Muscle layer of colon (tissue), 2 donors: ENCODE results near the gene AJAP1.

ENCODE experiments used
- H3K27ac ChIP-seq: one replicate; pipeline ENCODE4 v1.7.0; 2013; ENCODE audit warnings: low read depth, mild to moderate bottlenecking, low read length, moderate library complexity
- H3K27me3 ChIP-seq, 2 donors: one replicate each; pipeline ENCODE4 v1.7.0; 2013; ENCODE audit warnings: low read length in 2 of 2, mild to moderate bottlenecking in 2 of 2; ENCODE audit not compliant: insufficient read depth in 2 of 2, control insufficient read depth in 1 of 2
- H3K36me3 ChIP-seq: one replicate; pipeline ENCODE4 v1.7.0; 2013; ENCODE audit warnings: mild to moderate bottlenecking, low read length; ENCODE audit not compliant: insufficient read depth
- H3K4me1 ChIP-seq: one replicate; pipeline ENCODE4 v1.7.0; 2013; ENCODE audit warnings: mild to moderate bottlenecking, low read length; ENCODE audit not compliant: insufficient read depth
- H3K4me3 ChIP-seq, 2 donors: one replicate each; pipeline ENCODE4 v1.7.0; 2013; ENCODE audit warnings: low read length in 2 of 2, low read depth in 1 of 2, mild to moderate bottlenecking in 1 of 2, moderate library complexity in 1 of 2
- H3K9ac ChIP-seq: one replicate; pipeline ENCODE4 v1.7.0; 2013; ENCODE audit warnings: low read length
- H3K9me3 ChIP-seq: one replicate; pipeline ENCODE4 v1.7.0; 2013; ENCODE audit warnings: mild to moderate bottlenecking, low read length
- donor health status: abdominal sarcoma.
- donor health status: Adenocarcinoma of cecum.

Gene AJAP1

GRCh38 chr1:4836574-4836973, 182.2 kb downstream of the AJAP1 start:
- Histone ChIP-seq H3K9ac (no peak overlapping the region), H3K4me3 (no peak overlapping the region), H3K4me1 (no peaks in the 10 kb centered on the region), H3K9me3 (no peaks in the 10 kb centered on the region), H3K27ac (no peak overlapping the region), H3K36me3 (no peaks in the 10 kb centered on the region), H3K27me3 (no peaks in the 10 kb centered on the region)

- Histone ChIP-seq H3K27me3 (no peaks in the 10 kb centered on the region), H3K36me3 (no peaks in the 10 kb centered on the region), H3K4me1 (no peaks in the 10 kb centered on the region), H3K9me3 (no peaks in the 10 kb centered on the region), H3K9ac (no peak overlapping the region), H3K27ac (no peak overlapping the region), H3K4me3 (no peak overlapping the region)
These were observed 182.7 kb downstream of the AJAP1 start for GRCh38 chr1:4837031-4837600.

GRCh38 chr1:4837752-4838151, 183.3 kb downstream of the AJAP1 start:
- no peaks in the 10 kb centered on the region for H3K4me1 ChIP-seq
- H3K27ac ChIP-seq: no peak overlapping the region
- no peak overlapping the region for H3K4me3 ChIP-seq
- no peaks in the 10 kb centered on the region for H3K36me3 ChIP-seq
- no peaks in the 10 kb centered on the region for H3K27me3 ChIP-seq
- H3K9ac ChIP-seq: no peak overlapping the region
- no peaks in the 10 kb centered on the region for H3K9me3 ChIP-seq

GRCh38 chr1:4838231-4838630, 183.8 kb downstream of the AJAP1 start:
- Histone ChIP-seq H3K9ac (no peak overlapping the region), H3K27me3 (no peaks in the 10 kb centered on the region), H3K4me3 (no peak overlapping the region), H3K9me3 (no peaks in the 10 kb centered on the region), H3K4me1 (no peaks in the 10 kb centered on the region), H3K36me3 (no peaks in the 10 kb centered on the region), H3K27ac (no peak overlapping the region)
